ENCODE measurements around the gene GPN2. TPM values are rescaled to one million over a fixed set of nuclear protein-coding genes. Genes with fewer than 3 reads are reported as not detected.

Gene GPN2
- total RNA-seq, 1 donor from 2014 or later, result 14.9 TPM

- intact Hi-C loops (cut with micrococcal nuclease), result no loop called here
- TF ChIP-seq, protein P1, sequence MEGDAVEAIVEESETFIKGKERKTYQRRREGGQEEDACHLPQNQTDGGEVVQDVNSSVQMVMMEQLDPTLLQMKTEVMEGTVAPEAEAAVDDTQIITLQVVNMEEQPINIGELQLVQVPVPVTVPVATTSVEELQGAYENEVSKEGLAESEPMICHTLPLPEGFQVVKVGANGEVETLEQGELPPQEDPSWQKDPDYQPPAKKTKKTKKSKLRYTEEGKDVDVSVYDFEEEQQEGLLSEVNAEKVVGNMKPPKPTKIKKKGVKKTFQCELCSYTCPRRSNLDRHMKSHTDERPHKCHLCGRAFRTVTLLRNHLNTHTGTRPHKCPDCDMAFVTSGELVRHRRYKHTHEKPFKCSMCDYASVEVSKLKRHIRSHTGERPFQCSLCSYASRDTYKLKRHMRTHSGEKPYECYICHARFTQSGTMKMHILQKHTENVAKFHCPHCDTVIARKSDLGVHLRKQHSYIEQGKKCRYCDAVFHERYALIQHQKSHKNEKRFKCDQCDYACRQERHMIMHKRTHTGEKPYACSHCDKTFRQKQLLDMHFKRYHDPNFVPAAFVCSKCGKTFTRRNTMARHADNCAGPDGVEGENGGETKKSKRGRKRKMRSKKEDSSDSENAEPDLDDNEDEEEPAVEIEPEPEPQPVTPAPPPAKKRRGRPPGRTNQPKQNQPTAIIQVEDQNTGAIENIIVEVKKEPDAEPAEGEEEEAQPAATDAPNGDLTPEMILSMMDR (IDR thresholded peaks at IDR 0.05; ENCODE audit: borderline replicate concordance), result no peak
- Histone ChIP-seq H3K27ac (replicated peaks) (no peak overlapping the region), H3K27me3 (ENCODE audit: low read depth) (no peaks in the 10 kb centered on the region), H3K4me3 (no peak overlapping the region), H3K9me3 (replicated peaks) (no peaks in the 10 kb centered on the region), H3K36me3 (peaks cover 4% of the 10 kb centered on the region), H3K4me1 (peaks cover 21% of the 10 kb centered on the region)
- no peak for DNase-seq
Measured at GRCh38 chr1:26861889-26862378, 28.1 kb downstream of the GPN2 start.

- TF ChIP-seq, protein P1 (IDR thresholded peaks at IDR 0.05; ENCODE audit: borderline replicate concordance), result no peak
- intact Hi-C loops (cut with micrococcal nuclease), result no loop called here
- Histone ChIP-seq H3K9me3 (replicated peaks) (no peaks in the 10 kb centered on the region), H3K4me3 (no peak overlapping the region), H3K36me3 (peaks cover 8% of the 10 kb centered on the region), H3K27ac (replicated peaks) (no peak overlapping the region), H3K27me3 (ENCODE audit: low read depth) (no peaks in the 10 kb centered on the region), H3K4me1 (peaks cover 21% of the 10 kb centered on the region)
- no peak for DNase-seq
Measured at GRCh38 chr1:26861286-26861701, 28.8 kb downstream of the GPN2 start.

GRCh38 chr1:26858891-26859640 lies 31.0 kb downstream of the GPN2 start:
- DNase-seq, result no peak
- H3K9me3 ChIP-seq (replicated peaks), result no peaks in the 10 kb centered on the region
- H3K4me1 ChIP-seq, result peaks cover 5% of the 10 kb centered on the region
- no peak overlapping the region for H3K4me3 ChIP-seq
- no peak overlapping the region for H3K27ac ChIP-seq (replicated peaks)
- TF ChIP-seq, protein P1 (IDR thresholded peaks at IDR 0.05; ENCODE audit: borderline replicate concordance), result no peak
- peaks cover 30% of the 10 kb centered on the region for H3K36me3 ChIP-seq
- H3K27me3 ChIP-seq (ENCODE audit: low read depth), result no peaks in the 10 kb centered on the region
- intact Hi-C loops (cut with micrococcal nuclease), result no loop called here

DNA sequence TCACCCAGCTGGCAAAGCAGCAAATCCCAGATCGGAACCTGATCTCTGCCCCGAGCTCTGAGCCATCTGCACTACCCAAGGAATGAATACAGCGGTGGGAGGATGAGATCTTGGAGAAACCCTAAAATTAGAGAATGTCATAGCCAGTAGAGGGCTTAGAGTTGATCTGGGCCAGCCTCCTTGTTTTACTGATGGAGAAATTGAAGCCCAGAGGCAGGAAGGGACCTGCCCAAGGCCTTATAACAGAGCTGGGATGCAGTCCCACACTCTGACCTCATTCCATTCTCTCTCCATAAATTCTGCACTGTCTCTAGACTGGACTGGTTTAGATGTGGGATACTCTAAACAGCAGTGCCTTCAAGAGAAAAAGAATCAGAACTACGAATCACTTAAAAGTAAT lies 31.9 kb downstream of the GPN2 start:
- intact Hi-C loops (cut with micrococcal nuclease), result no loop called here
- no peaks in the 10 kb centered on the region for H3K27me3 ChIP-seq (ENCODE audit: low read depth)
- H3K4me3 ChIP-seq, result no peak overlapping the region
- H3K4me1 ChIP-seq, result peaks cover 2% of the 10 kb centered on the region
- no peak for DNase-seq
- H3K27ac ChIP-seq (replicated peaks), result no peak overlapping the region
- TF ChIP-seq, protein P1 (IDR thresholded peaks at IDR 0.05; ENCODE audit: borderline replicate concordance), result no peak
- no peaks in the 10 kb centered on the region for H3K9me3 ChIP-seq (replicated peaks)
- peaks cover 40% of the 10 kb centered on the region for H3K36me3 ChIP-seq

- no peak for DNase-seq
- peaks cover 6% of the 10 kb centered on the region for H3K4me1 ChIP-seq
- TF ChIP-seq, protein P1 (IDR thresholded peaks at IDR 0.05; ENCODE audit: borderline replicate concordance), result no peak
- H3K27me3 ChIP-seq (ENCODE audit: low read depth), result no peaks in the 10 kb centered on the region
- H3K4me3 ChIP-seq, result no peak overlapping the region
- H3K27ac ChIP-seq (replicated peaks), result no peak overlapping the region
- intact Hi-C loops (cut with micrococcal nuclease), result no loop called here
- H3K36me3 ChIP-seq, result peaks cover 44% of the 10 kb centered on the region
- no peaks in the 10 kb centered on the region for H3K9me3 ChIP-seq (replicated peaks)
Measured at GRCh38 chr1:26857473-26858060, 32.5 kb downstream of the GPN2 start.

All from left ventricle myocardium inferior (tissue), 1 donor.